Right kidney (tissue), 1 donor: Measurements from ENCODE around the gene TBCK.

Experiments
- DNase-seq: peaks from one replicate; pipeline ENCODE4 v3.0.0-alpha.2; 2016

The TBCK gene

DNA sequence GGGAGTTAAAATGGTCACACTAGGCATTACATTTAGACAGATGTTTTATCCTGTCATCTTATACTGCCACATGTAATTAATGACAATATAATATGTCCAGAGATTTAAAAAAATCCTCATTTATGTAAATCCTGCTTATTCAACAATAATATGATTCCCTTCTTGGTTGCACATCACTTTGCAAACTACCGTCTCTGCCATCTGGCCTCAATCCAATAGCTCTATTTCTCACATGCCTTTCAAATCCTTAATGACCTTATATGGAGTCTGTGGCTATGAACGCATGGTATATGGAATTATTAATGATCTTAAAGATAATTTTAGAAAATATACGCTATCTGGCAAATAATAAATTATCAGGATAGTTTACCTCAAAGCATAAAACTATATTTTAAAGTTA is 276.2 kb downstream of the TBCK start:
- DNase-seq, result no peak

DNA sequence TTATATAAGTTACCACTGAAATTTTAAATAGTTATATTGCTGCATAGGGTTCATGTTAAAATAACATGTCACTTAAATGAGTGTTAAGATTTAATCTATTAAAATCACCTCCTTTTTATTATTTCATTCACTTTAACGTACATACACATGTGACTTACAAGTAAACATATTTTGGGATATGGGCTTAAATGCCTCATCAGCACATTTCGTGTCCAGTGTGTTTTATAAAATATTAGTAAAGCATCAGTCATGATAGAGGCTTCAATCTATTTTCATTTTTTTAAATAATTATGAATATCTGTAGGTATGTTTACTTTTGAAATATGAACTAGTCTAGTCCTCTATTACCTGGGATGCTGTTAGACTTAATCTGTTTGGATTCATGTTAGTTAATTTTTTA is 277.1 kb downstream of the TBCK start:
- no peak for DNase-seq

DNA sequence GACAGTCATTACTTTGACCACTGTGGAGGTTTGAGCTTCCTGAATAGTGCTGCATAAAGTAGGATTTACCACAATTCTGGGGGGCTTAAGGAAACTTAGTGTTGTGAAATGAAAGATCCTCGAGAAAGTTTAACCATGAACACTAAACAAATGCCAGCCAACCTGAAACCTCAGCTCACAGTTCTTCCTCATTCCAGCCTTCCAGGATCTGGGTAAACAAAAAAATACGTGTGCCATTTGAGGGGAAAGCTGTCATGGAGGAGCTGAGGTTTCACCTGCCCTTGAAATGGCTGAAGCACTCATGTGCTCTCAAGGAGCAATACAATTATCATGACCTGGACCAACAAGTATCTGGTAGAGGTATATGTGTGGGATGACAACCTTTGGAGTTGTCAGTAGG is 278.0 kb downstream of the TBCK start:
- DNase-seq, result no peak

- no peak for DNase-seq
These were observed 279.2 kb downstream of the TBCK start for GRCh38 chr4:106036848-106037247.

DNA sequence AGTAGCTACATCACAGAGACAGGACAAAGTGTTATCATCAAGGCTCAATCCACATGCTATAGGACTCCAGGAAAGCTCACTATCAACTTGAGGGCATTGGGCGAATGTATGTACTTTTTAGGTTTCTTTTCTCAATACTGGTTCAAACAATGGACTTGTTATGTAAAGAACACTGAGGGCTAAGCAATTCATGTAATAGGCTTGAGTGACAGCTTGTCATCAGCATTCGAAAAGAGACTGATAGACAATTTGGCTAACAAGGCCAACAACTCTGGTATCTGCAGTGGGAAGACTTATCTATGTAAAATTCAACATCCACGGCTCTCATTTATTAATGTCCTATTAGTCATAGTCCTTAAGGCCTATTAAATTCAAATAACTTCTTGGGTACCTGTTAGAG is 279.7 kb downstream of the TBCK start:
- DNase-seq, result no peak

DNA sequence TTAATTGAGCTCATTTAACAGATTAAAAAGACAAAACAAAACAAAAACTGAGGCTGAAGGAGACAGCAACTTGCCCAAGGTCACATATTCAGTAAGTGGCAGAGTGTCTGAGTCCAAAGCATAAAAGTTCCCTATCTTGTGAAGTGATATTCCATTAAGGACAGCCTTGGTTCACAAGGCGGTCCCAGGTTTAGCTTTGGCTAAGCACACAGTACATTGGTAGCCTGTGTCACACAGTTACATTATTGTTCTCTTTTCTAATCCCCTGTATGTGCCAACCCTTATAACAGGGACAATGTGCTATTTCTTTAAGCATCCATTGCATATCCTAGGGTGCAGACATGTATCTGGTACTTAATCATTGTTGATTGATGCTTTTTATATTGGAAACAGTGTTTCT is 280.8 kb downstream of the TBCK start:
- no peak for DNase-seq

GRCh38 chr4:106034751-106035150 is 281.3 kb downstream of the TBCK start:
- no peak for DNase-seq

- DNase-seq, result no peak
These were observed 281.8 kb downstream of the TBCK start for GRCh38 chr4:106034220-106034619.

GRCh38 chr4:106033469-106033868 is 282.5 kb downstream of the TBCK start:
- DNase-seq, result no peak

GRCh38 chr4:106032851-106033286 is 283.1 kb downstream of the TBCK start:
- no peak for DNase-seq

GRCh38 chr4:106022454-106022853 is 293.6 kb downstream of the TBCK start:
- DNase-seq, result no peak

DNA sequence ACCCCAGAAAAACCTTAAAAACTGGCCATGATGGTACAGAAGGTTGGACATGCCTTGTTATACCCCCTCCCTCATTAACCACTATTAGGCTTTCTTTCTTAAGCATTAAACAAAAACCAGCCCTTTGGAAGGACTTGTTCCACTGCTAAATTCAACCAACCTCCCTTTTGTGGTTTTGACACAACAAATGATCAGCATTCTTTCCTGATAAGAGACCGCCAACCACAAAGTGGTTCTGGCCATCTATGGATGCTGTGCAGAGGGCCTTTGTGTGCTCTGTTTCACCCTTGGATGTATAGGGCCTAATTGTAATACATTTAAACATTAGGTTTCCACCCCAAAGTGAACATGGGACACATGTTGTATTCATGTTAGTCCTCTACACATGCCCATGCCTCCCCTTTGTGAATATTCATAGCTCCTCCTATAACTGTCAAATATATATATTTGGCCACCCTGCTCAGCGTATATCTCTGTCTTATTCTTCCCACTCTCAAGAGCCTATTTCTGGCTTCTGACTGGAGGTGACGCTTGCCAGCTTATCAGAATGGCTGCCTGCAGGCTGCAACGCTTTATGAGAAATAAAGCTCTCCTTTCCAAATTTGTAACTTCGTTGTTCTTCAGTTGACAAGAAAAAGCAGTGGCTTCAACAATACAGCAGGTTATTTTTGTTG is 294.1 kb downstream of the TBCK start:
- no peak for DNase-seq

DNA sequence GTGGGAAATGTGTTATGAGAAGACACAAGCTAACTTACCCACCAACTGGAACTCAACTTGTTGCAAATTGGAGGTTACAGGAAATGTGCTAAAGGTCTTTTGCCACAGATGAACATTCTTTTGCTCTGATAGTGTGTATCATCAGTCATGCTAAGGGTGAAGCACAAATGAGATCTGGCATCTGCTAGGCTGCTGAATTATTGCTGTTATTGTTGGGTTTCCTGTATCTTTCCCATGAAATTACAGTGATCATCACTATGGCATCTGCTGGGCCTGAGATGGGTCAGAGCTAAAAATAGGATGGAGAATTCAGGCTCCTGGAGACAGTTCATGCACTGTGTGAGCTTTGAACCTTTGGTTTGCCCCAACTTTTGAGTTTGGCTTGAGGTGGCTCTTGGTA is 296.2 kb downstream of the TBCK start:
- no peak for DNase-seq

- no peak for DNase-seq
These were observed 298.0 kb downstream of the TBCK start for GRCh38 chr4:106017975-106018374.

- no peak for DNase-seq
These were observed 304.6 kb downstream of the TBCK start for GRCh38 chr4:106011387-106011786.

DNA sequence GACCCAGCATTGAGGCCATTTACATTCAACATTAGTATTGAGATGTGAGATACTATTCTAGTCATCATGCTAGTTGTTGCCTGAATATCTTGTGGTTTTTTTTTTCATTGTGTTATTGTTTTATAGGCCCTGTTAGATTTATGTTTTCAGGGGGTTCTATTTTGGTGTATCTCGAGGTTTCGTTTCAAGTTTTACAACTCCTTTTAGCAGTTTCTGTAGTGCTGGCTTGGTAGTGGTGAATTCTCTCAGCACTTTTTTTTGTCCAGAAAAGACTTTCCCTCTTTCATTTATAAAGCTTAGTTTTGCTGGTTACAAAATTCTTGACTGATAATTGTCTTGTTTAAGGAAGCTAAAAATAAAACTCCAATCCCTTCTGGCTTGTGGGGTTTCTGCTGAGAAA is 305.2 kb downstream of the TBCK start:
- no peak for DNase-seq

DNA sequence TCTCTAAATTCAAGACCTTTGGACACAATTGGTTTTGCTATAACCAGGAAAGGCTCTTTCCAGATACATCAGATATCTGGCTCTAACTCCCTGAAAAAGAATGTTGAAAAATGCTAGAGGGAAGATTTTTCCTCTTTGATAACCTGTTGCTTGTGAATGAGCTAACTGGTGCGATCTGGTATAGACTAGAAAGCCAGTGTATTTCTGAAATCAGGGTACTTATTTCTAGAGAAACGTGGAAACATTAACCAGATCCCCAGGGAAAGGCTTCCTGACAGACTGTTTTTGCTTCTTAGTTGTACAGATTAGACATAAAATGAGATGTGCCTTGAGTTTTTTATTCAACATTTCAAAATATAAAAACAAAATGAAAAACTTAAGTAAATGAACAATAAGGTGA is 313.0 kb downstream of the TBCK start:
- no peak for DNase-seq

GRCh38 chr4:105998171-105999063 is 317.6 kb downstream of the TBCK start:
- DNase-seq, result no peak

DNA sequence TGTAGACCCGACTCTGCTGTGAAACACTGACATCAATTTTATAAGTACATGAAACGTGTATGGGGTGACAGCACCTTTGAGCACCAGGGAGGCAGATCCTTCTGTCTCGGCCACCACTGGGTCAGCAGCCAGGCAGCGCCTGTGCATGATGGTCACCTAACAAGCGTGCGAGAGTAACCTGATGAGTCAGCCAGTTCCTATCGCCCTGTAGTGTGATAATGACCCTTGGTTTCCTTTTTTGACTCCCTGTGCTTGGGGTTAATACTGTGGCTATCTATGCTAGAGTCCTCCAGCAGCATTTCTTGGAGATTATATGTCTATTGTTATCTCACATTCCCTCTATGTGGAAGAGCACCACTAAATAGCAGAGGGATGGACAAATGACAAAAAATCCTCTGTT is 319.2 kb downstream of the TBCK start:
- no peak for DNase-seq

DNA sequence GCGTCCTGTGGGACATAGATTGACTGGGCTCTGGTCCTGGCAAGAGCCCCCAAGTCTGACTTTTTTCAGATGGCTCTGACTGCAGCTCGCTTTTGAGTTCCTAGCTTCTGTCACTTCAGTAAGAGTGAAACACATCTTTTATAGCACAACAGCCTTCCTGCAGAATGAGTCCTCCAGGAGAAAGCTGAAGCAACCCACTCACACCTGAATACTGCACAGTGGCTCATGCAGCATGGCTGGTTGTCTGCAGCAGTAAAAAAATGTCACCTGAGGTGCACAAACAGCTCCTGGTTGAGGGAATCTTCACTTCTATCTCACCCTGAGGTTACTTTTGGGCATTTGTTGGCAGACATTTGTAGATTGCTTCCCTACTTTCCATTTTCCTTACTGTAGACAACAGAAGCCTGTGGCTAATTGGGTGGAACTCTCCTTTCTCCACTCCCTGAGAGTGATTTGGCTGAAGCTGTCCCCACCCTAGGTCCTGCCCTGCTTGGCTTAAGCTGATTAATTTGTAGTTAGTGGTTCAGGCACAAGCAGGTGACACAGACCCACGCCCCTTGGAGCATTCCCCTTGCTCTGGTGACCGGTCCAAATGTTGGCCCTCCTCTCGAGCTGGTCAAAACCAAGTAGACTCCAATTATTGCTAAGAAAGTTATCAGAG is 321.0 kb downstream of the TBCK start:
- no peak for DNase-seq

DNA sequence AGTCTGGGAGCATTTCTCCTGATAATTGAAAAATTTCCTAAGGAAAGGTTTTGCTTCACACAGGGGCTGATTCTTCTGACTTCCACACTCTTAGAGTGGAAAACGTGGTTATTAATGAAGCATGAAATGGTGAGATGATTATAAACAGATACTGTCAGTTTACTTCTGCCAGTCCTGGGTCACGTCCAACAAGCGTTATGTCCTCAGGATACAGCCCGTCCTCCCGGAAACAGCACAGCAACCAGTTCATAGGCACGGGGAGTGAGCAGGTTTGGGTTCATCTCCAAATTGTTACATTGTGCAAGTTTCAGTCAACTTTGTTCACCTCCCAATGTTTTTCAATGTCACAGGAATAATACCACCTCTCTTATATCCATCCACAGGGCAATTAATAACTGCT is 321.9 kb downstream of the TBCK start:
- no peak for DNase-seq

DNA sequence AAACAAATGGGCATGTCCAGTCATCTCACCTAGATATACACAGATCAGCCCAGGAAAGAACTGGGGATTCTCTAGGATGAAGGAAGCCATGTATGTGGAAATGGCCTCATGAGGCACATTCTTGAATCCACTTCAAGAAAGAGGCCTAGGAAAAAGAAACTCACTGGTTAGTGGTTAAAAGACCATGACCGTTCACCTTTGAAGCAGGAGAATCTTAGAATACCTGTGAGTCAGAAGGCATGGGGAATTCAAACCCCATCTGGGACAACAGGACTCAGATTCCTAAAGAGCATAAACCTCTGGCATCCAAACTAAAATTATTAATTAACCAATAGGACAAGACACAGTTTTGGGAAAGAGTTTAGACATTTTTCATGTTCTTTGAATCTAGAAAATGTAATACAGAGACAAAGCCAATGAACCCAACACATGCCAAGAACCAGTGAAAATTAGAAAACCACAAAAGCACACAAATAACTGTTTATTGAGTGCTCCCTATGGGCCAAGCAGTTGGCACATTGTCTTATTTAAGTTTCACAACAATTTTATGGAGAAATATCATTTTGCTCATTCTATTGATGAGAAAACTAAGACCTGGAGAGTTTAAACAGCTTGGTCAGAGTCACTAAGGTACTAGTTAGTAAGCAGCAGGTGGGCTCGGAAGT is 323.2 kb downstream of the TBCK start:
- no peak for DNase-seq

GRCh38 chr4:105991726-105992125 is 324.3 kb downstream of the TBCK start:
- no peak for DNase-seq
